ENCODE data around the gene VWF. TPM values are rescaled to one million over a fixed set of nuclear protein-coding genes. Genes with fewer than 3 reads are reported as not detected.

The VWF gene
- total and polyA plus RNA-seq, 2 donors (not counting 1 experiment from before 2014, with no cell fraction given), result not detected

DNA sequence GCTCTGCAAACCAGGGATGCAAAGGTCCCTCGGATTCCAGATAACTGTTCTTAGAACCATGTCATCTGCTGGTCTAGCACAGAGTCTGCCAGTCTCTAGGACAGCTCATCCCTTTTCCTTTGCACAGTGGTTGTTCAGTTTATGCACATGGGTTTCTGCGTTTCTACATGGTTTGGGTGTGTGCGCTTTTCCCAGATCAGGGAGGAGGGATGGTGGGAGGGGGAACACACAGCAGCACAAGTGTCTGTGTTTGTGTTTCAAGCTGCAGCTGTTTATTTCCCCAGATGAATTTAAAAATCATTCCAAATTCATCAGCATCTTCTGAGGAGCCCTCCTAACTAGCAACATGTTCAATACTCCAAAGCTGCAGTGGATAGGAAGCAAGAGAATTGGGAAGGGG is 224.8 kb downstream of the VWF start:
- Histone ChIP-seq H3K4me2 (replicated peaks; ENCODE audit: low read depth, low read length, poor library complexity, severe bottlenecking) (no peak overlapping the region), H3K36me3 (replicated peaks in 1 of 2; ENCODE audit: control extremely low read depth in 1 of 2, control insufficient read depth in 1 of 2, extremely low read depth in 1 of 2, insufficient read depth in 2 of 2, low read length in 1 of 2) (no peaks in the 10 kb centered on the region), H3K4me3 (ENCODE audit: control extremely low read depth in 1 of 5, extremely low read depth in 1 of 5, insufficient read depth in 1 of 5, low read depth in 2 of 5, low read length in 4 of 5) (no peak overlapping the region), H3K79me2 (ENCODE audit: control insufficient read depth, insufficient read depth, low read length) (no peaks in the 10 kb centered on the region), H3K9ac (ENCODE audit: low read length) (no peak overlapping the region), H4K20me1 (ENCODE audit: control insufficient read depth, insufficient read depth, low read length, poor library complexity, severe bottlenecking) (no peaks in the 10 kb centered on the region), H3K9me3 (ENCODE audit: control extremely low read depth in 1 of 3, control insufficient read depth in 2 of 3, insufficient read depth in 1 of 3, low read length in 2 of 3) (no peaks in the 10 kb centered on the region), H3K27ac (ENCODE audit: low read length in 2 of 2) (no peak overlapping the region), H2AFZ (ENCODE audit: insufficient read depth, low read depth, low read length, poor library complexity, severe bottlenecking) (no peak overlapping the region), H3K4me1 (ENCODE audit: control insufficient read depth in 2 of 2, insufficient read depth in 2 of 2, low read length in 2 of 2) (no peaks in the 10 kb centered on the region), H3K27me3 (replicated peaks in 1 of 4; ENCODE audit: control extremely low read depth in 1 of 4, control insufficient read depth in 3 of 4, insufficient read depth in 4 of 4, low read length in 3 of 4) (peaks cover 0 to 9% (median 0%) of the 10 kb centered on the region in 4 experiments)
- DNase-seq (no peak), ATAC-seq (ENCODE audit: low read depth) (no peak)
- Mint-ChIP-seq H3K27me3 (peaks cover 44% of the 10 kb centered on the region), H3K4me3 (no peak overlapping the region), H3K4me1 (no peaks in the 10 kb centered on the region), H3K27ac (no peak overlapping the region), H3K9me3 (ENCODE audit: insufficient read depth) (no peaks in the 10 kb centered on the region)
- intact Hi-C loops (cut with micrococcal nuclease), result no loop called here
- WGBS (ENCODE audit: insufficient coverage), result 100% methylated on average over 1 of the region's 3 CpGs
- TF ChIP-seq, protein P1, sequence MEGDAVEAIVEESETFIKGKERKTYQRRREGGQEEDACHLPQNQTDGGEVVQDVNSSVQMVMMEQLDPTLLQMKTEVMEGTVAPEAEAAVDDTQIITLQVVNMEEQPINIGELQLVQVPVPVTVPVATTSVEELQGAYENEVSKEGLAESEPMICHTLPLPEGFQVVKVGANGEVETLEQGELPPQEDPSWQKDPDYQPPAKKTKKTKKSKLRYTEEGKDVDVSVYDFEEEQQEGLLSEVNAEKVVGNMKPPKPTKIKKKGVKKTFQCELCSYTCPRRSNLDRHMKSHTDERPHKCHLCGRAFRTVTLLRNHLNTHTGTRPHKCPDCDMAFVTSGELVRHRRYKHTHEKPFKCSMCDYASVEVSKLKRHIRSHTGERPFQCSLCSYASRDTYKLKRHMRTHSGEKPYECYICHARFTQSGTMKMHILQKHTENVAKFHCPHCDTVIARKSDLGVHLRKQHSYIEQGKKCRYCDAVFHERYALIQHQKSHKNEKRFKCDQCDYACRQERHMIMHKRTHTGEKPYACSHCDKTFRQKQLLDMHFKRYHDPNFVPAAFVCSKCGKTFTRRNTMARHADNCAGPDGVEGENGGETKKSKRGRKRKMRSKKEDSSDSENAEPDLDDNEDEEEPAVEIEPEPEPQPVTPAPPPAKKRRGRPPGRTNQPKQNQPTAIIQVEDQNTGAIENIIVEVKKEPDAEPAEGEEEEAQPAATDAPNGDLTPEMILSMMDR (IDR thresholded peaks at IDR 0.05), result no peak
- TF ChIP-seq EZH2 (IDR thresholded peaks at IDR 0.05; ENCODE audit: borderline replicate concordance, insufficient read depth, low read depth, low read length, poor library complexity, severe bottlenecking), result no peak
- CTCF ChIA-PET, result no interaction called here
- POLR2A ChIA-PET, result no interaction called here

DNA sequence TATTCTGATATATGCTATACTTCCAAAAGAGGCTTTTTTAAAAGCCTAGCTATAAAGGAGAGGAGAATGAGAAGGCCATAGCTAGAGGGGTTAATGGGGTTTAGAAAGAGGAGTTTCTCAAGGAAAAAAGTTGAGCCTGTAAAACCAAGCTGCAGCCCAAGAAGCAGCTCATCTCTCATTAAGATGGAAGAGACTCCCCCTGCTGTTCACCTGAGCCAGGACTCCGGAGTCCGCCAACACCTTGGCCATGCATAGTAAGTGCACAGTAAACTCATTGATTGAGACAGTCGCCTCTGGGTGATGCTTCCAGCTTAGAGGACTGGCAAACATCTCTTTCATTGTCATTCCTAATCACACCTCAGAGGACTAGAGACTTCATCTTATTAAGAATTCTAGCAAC is 225.6 kb downstream of the VWF start:
- ChIA-PET CTCF (interaction anchor here (0.6 kb wide), 1 partner anchor 41 kb away, joined by 3 read pairs; no protein-coding TSS in a partner anchor), POLR2A (no interaction called here)
- 97% methylated on average over 3 of the region's 3 CpGs for WGBS (ENCODE audit: insufficient coverage)
- intact Hi-C loops (cut with micrococcal nuclease), result no loop called here
- Histone ChIP-seq H3K9ac (ENCODE audit: low read length) (no peak overlapping the region), H3K79me2 (ENCODE audit: control insufficient read depth, insufficient read depth, low read length) (no peaks in the 10 kb centered on the region), H3K36me3 (replicated peaks in 1 of 2; ENCODE audit: control extremely low read depth in 1 of 2, control insufficient read depth in 1 of 2, extremely low read depth in 1 of 2, insufficient read depth in 2 of 2, low read length in 1 of 2) (no peaks in the 10 kb centered on the region), H3K4me3 (ENCODE audit: control extremely low read depth in 1 of 5, extremely low read depth in 1 of 5, insufficient read depth in 1 of 5, low read depth in 2 of 5, low read length in 4 of 5) (no peak overlapping the region), H3K4me2 (replicated peaks; ENCODE audit: low read depth, low read length, poor library complexity, severe bottlenecking) (no peak overlapping the region), H3K27me3 (replicated peaks in 1 of 4; ENCODE audit: control extremely low read depth in 1 of 4, control insufficient read depth in 3 of 4, insufficient read depth in 4 of 4, low read length in 3 of 4) (peaks cover 0 to 9% (median 0%) of the 10 kb centered on the region in 4 experiments), H3K4me1 (ENCODE audit: control insufficient read depth in 2 of 2, insufficient read depth in 2 of 2, low read length in 2 of 2) (no peaks in the 10 kb centered on the region), H3K9me3 (ENCODE audit: control extremely low read depth in 1 of 3, control insufficient read depth in 2 of 3, insufficient read depth in 1 of 3, low read length in 2 of 3) (no peaks in the 10 kb centered on the region), H4K20me1 (ENCODE audit: control insufficient read depth, insufficient read depth, low read length, poor library complexity, severe bottlenecking) (no peaks in the 10 kb centered on the region), H2AFZ (ENCODE audit: insufficient read depth, low read depth, low read length, poor library complexity, severe bottlenecking) (no peak overlapping the region), H3K27ac (ENCODE audit: low read length in 2 of 2) (no peak overlapping the region)
- TF ChIP-seq, protein P1 (IDR thresholded peaks at IDR 0.05), result no peak
- TF ChIP-seq EZH2 (IDR thresholded peaks at IDR 0.05; ENCODE audit: borderline replicate concordance, insufficient read depth, low read depth, low read length, poor library complexity, severe bottlenecking), result no peak
- Mint-ChIP-seq H3K27me3 (peaks cover 47% of the 10 kb centered on the region), H3K9me3 (ENCODE audit: insufficient read depth) (no peaks in the 10 kb centered on the region), H3K4me3 (no peak overlapping the region), H3K27ac (no peak overlapping the region), H3K4me1 (no peaks in the 10 kb centered on the region)
- ATAC-seq (ENCODE audit: low read depth) (no peak), DNase-seq (no peak)

Small RNA genes lying within 50 kb of the gene (small RNA-seq; reads per million reads assigned to genes)
- gene RN7SL69P (ENCODE audit: insufficient read length, low read depth, low replicate concordance), result not detected

Other genes starting within 250 kb of the VWF start
- not detected in 2 replicates for gene ANO2, start 179.4 kb downstream of the VWF start, total RNA-seq
- not detected in 2 replicates for gene ANO2, start 179.4 kb downstream of the VWF start, polyA plus RNA-seq
- gene CD9, start 75.7 kb upstream of the VWF start, total RNA-seq, result 12.8 and 13.8 TPM in 2 replicates
- gene CD9, start 75.7 kb upstream of the VWF start, polyA plus RNA-seq, result 7.2 and 27.8 TPM in 2 replicates
- gene PLEKHG6, start 186.0 kb upstream of the VWF start, total RNA-seq, result not detected in 2 replicates
- gene PLEKHG6, start 186.0 kb upstream of the VWF start, polyA plus RNA-seq, result not detected in 2 replicates
- gene TNFRSF1A, start 217.4 kb upstream of the VWF start, total RNA-seq, result 0.59 and 0.75 TPM in 2 replicates
- gene TNFRSF1A, start 217.4 kb upstream of the VWF start, polyA plus RNA-seq, result 1.2 and 1.6 TPM in 2 replicates